Measurements from ENCODE around the gene POFUT2. TPM values are rescaled to one million over a fixed set of nuclear protein-coding genes. Genes with fewer than 3 reads are reported as not detected.

POFUT2 gene
- total RNA-seq, 4 donors from 2014 or later = 29.9 to 79.3 (median 33.3) TPM

- no peaks in the 10 kb centered on the region for H3K36me3 ChIP-seq
- TF ChIP-seq POLR2A (IDR thresholded peaks at IDR 0.05) = no peak
- TF ChIP-seq POLR2AphosphoS5 (IDR thresholded peaks at IDR 0.05) = no peak
- TF ChIP-seq, protein P1, sequence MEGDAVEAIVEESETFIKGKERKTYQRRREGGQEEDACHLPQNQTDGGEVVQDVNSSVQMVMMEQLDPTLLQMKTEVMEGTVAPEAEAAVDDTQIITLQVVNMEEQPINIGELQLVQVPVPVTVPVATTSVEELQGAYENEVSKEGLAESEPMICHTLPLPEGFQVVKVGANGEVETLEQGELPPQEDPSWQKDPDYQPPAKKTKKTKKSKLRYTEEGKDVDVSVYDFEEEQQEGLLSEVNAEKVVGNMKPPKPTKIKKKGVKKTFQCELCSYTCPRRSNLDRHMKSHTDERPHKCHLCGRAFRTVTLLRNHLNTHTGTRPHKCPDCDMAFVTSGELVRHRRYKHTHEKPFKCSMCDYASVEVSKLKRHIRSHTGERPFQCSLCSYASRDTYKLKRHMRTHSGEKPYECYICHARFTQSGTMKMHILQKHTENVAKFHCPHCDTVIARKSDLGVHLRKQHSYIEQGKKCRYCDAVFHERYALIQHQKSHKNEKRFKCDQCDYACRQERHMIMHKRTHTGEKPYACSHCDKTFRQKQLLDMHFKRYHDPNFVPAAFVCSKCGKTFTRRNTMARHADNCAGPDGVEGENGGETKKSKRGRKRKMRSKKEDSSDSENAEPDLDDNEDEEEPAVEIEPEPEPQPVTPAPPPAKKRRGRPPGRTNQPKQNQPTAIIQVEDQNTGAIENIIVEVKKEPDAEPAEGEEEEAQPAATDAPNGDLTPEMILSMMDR (IDR thresholded peaks at IDR 0.05) = no peak
- no peak for TF ChIP-seq EP300 (IDR thresholded peaks at IDR 0.05; ENCODE audit: low read depth)
- H3K4me1 ChIP-seq = peaks cover 0 to 6% (median 2%) of the 10 kb centered on the region in 4 donors
- intact Hi-C loops (cut with DNase I; ENCODE audit: low total_unique reads) (no loop called here), in situ Hi-C loops (cut with MboI; ENCODE audit: low pct_ligation_motif_present in 1 of 4, low pct_unique_long_range_greater_than_20kb in 1 of 4, low sequenced_read_pairs in 3 of 4) (no loop called here)
- no peak overlapping the region for H3K27ac ChIP-seq
- no peak overlapping the region for H3K4me3 ChIP-seq
- no peak for DNase-seq
- H3K9me3 ChIP-seq = no peaks in the 10 kb centered on the region
- H3K27me3 ChIP-seq = no peaks in the 10 kb centered on the region
- 77 to 80% methylated on average over 1 to 3 of the region's 14 CpGs for WGBS, 2 donors (ENCODE audit: low coverage in 1 of 2)
These were observed 47.6 kb upstream of the POFUT2 start for GRCh38 chr21:45335151-45335760.

GRCh38 chr21:45334591-45335081 is 46.9 kb upstream of the POFUT2 start:
- Histone ChIP-seq H3K4me3 (no peak overlapping the region), H3K27ac (no peak overlapping the region), H3K36me3 (no peaks in the 10 kb centered on the region), H3K4me1 (peaks cover 0 to 12% (median 4%) of the 10 kb centered on the region in 4 donors), H3K9me3 (no peaks in the 10 kb centered on the region), H3K27me3 (no peaks in the 10 kb centered on the region)
- no peak for DNase-seq
- 57 to 78% methylated on average over 1 to 9 of the region's 9 CpGs for WGBS, 2 donors (ENCODE audit: low coverage in 1 of 2)
- in situ Hi-C loops (cut with MboI; ENCODE audit: low pct_ligation_motif_present in 1 of 4, low pct_unique_long_range_greater_than_20kb in 1 of 4, low sequenced_read_pairs in 3 of 4) = no loop called here
- TF ChIP-seq EP300 (IDR thresholded peaks at IDR 0.05; ENCODE audit: low read depth) (no peak), POLR2A (IDR thresholded peaks at IDR 0.05) (no peak), POLR2AphosphoS5 (IDR thresholded peaks at IDR 0.05) (no peak)
- TF ChIP-seq, protein P1 (IDR thresholded peaks at IDR 0.05) = no peak
- intact Hi-C loops (cut with DNase I; ENCODE audit: low total_unique reads) = no loop called here

GRCh38 chr21:45334134-45334533 is 46.4 kb upstream of the POFUT2 start:
- peaks cover 0 to 13% (median 6%) of the 10 kb centered on the region in 4 donors for H3K4me1 ChIP-seq
- no peak overlapping the region for H3K4me3 ChIP-seq
- H3K9me3 ChIP-seq = no peaks in the 10 kb centered on the region
- TF ChIP-seq, protein P1 (IDR thresholded peaks at IDR 0.05) = no peak
- TF ChIP-seq POLR2AphosphoS5 (IDR thresholded peaks at IDR 0.05) (no peak), EP300 (IDR thresholded peaks at IDR 0.05; ENCODE audit: low read depth) (no peak), POLR2A (IDR thresholded peaks at IDR 0.05) (no peak)
- H3K36me3 ChIP-seq = no peaks in the 10 kb centered on the region
- in situ Hi-C loops (cut with MboI; ENCODE audit: low pct_ligation_motif_present in 1 of 4, low pct_unique_long_range_greater_than_20kb in 1 of 4, low sequenced_read_pairs in 3 of 4) (no loop called here), intact Hi-C loops (cut with DNase I; ENCODE audit: low total_unique reads) (no loop called here)
- 79% methylated on average over 8 of the region's 8 CpGs; no CpG with 5 or more reads in 1 of the 2 donors for WGBS, 2 donors (ENCODE audit: low coverage in 1 of 2)
- H3K27me3 ChIP-seq = no peaks in the 10 kb centered on the region
- H3K27ac ChIP-seq = no peak overlapping the region
- DNase-seq = no peak

DNA sequence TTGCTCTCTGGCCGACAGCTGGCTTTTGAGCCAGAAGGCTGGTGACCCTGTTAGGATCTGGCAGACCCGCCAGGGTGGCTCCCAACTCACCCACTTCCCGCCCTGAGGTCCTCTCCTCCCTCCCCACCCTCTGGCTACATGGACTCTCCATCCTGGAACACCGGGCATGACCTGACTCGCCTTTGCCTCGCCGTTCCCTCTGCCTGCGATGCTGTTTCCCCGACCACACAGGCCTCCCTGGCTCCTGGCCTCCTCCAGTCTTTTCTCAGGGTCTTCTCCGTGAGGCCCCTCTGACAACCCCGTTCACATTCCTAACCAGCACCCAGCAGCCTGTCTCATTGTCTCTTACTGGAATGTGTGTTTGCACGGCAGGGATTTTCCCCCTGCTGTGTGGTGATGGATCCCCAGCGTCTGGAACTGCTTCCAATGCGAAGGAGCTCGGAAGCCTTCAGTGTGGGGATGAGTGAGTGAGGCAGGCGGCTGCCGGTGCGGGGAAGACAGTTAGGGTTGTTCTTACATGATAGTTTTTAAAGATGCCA is 46.0 kb upstream of the POFUT2 start:
- peaks cover 0 to 13% (median 6%) of the 10 kb centered on the region in 4 donors for H3K4me1 ChIP-seq
- DNase-seq = no peak
- no peak overlapping the region for H3K27ac ChIP-seq
- H3K36me3 ChIP-seq = no peaks in the 10 kb centered on the region
- intact Hi-C loops (cut with DNase I; ENCODE audit: low total_unique reads) (no loop called here), in situ Hi-C loops (cut with MboI; ENCODE audit: low pct_ligation_motif_present in 1 of 4, low pct_unique_long_range_greater_than_20kb in 1 of 4, low sequenced_read_pairs in 3 of 4) (no loop called here)
- no peak for TF ChIP-seq POLR2AphosphoS5 (IDR thresholded peaks at IDR 0.05)
- no peak for TF ChIP-seq POLR2A (IDR thresholded peaks at IDR 0.05)
- no peak for TF ChIP-seq EP300 (IDR thresholded peaks at IDR 0.05; ENCODE audit: low read depth)
- TF ChIP-seq, protein P1 (IDR thresholded peaks at IDR 0.05) = no peak
- H3K4me3 ChIP-seq = no peak overlapping the region
- WGBS, 2 donors (ENCODE audit: low coverage in 1 of 2) = 81 to 89% methylated on average over 15 to 18 of the region's 18 CpGs
- no peaks in the 10 kb centered on the region for H3K9me3 ChIP-seq
- H3K27me3 ChIP-seq = no peaks in the 10 kb centered on the region
